PC-9 (cell line): ENCODE measurements around the gene SHISA5.

ENCODE experiments used
- EZH2 ChIP-seq: fragments of 200-600 bp; sonication (generic); IDR thresholded peaks from 2 replicates; pipeline ENCODE4 v1.8.0; 2017; ENCODE audit warnings: antibody characterized with exemption, low read depth
- TF ChIP-seq, protein P1 (sequence below): fragments of 200-600 bp; sonication (generic); conservative IDR thresholded peaks from 2 replicates; pipeline ENCODE4 v1.6.1; 2017; ENCODE audit warnings: mixed run types, antibody characterized with exemption, mild to moderate bottlenecking, moderate library complexity

DNA sequence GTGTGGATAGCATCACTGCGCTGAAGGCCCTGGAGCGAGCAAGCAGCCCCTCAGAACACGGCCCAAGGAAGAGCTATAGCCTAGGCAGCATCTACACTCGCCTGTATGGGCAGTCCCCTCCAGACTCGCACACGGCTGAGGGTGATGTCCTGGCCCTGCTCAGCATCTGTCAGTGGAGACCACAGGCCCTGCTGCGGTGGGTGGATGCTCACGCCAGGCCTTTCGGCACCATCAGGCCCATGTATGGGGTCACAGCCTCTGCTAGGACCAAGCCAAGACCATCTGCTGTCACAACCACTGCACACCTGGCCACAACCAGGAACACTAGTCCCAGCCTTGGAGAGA, 36.9 kb downstream of the SHISA5 start:
- TF ChIP-seq, protein P1, sequence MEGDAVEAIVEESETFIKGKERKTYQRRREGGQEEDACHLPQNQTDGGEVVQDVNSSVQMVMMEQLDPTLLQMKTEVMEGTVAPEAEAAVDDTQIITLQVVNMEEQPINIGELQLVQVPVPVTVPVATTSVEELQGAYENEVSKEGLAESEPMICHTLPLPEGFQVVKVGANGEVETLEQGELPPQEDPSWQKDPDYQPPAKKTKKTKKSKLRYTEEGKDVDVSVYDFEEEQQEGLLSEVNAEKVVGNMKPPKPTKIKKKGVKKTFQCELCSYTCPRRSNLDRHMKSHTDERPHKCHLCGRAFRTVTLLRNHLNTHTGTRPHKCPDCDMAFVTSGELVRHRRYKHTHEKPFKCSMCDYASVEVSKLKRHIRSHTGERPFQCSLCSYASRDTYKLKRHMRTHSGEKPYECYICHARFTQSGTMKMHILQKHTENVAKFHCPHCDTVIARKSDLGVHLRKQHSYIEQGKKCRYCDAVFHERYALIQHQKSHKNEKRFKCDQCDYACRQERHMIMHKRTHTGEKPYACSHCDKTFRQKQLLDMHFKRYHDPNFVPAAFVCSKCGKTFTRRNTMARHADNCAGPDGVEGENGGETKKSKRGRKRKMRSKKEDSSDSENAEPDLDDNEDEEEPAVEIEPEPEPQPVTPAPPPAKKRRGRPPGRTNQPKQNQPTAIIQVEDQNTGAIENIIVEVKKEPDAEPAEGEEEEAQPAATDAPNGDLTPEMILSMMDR, result no peak
- TF ChIP-seq EZH2, result no peak
